Astrocyte (in vitro differentiated cells and primary cell): ENCODE results near the gene TENM4. TPM values are rescaled to one million over a fixed set of nuclear protein-coding genes. Genes with fewer than 3 reads are reported as not detected.

Source experiments
- DNase-seq: peaks from one replicate; pipeline ENCODE4 v3.0.0-alpha.2; 2010; ENCODE audit warnings: low read depth
- FAIRE-seq: peaks from 2 replicates; lab custom pipeline; 2011; peaks lifted over from hg19 to GRCh38; lab: Jason Lieb, UNC
- H2AFZ ChIP-seq: 2 replicates; pipeline ENCODE4 v1.6.0; 2012; ENCODE audit warnings: low read depth, low read length, inconsistent platforms
- H3K27ac ChIP-seq: 2 replicates; pipeline ENCODE4 v1.5.1; 2011; ENCODE audit warnings: low read depth, low read length, inconsistent platforms
- H3K27me3 ChIP-seq: 2 replicates; pipeline ENCODE4 v1.6.0; 2011; ENCODE audit warnings: low read length, inconsistent platforms; ENCODE audit not compliant: insufficient read depth
- H3K36me3 ChIP-seq: 2 replicates; pipeline ENCODE4 v1.5.1; 2011; ENCODE audit warnings: low read length, inconsistent platforms; ENCODE audit not compliant: insufficient read depth
- H3K4me1 ChIP-seq: 2 replicates; pipeline ENCODE4 v1.5.1; 2011; ENCODE audit warnings: low read length, inconsistent platforms; ENCODE audit not compliant: insufficient read depth
- H3K4me2 ChIP-seq: 2 replicates; pipeline ENCODE4 v1.6.0; 2012; ENCODE audit warnings: low read length, inconsistent platforms
- H3K4me3 ChIP-seq: 2 replicates; pipeline ENCODE4 v1.5.1; 2011; ENCODE audit warnings: low read depth, mild to moderate bottlenecking, low read length, inconsistent platforms; ENCODE audit not compliant: insufficient read depth
- H3K79me2 ChIP-seq: 2 replicates; pipeline ENCODE4 v1.6.0; 2012; ENCODE audit warnings: mild to moderate bottlenecking, low read length, inconsistent platforms; ENCODE audit not compliant: insufficient read depth
- H3K9ac ChIP-seq: 2 replicates; pipeline ENCODE4 v1.6.0; 2012; ENCODE audit warnings: mild to moderate bottlenecking, low read length, inconsistent platforms
- H3K9me3 ChIP-seq: 2 replicates; pipeline ENCODE4 v1.5.1; 2012; ENCODE audit warnings: low read depth, mild to moderate bottlenecking, low read length, inconsistent platforms; ENCODE audit not compliant: insufficient read depth
- H4K20me1 ChIP-seq: 2 replicates; pipeline ENCODE4 v1.6.0; 2012; ENCODE audit warnings: low read length, inconsistent platforms; ENCODE audit not compliant: insufficient read depth
- H3K27ac Mint-ChIP-seq: one replicate; pipeline ENCODE4 v1.8.0; 2021; ENCODE audit warnings: mild to moderate bottlenecking, mixed read lengths; ENCODE audit not compliant: unreplicated experiment
- H3K27me3 Mint-ChIP-seq: one replicate; pipeline ENCODE4 v1.8.0; 2021; ENCODE audit warnings: low read depth, mixed read lengths; ENCODE audit not compliant: unreplicated experiment
- H3K36me3 Mint-ChIP-seq: one replicate; pipeline ENCODE4 v1.8.0; 2021; ENCODE audit warnings: low read depth, mixed read lengths; ENCODE audit not compliant: unreplicated experiment
- H3K4me1 Mint-ChIP-seq: one replicate; pipeline ENCODE4 v1.8.0; 2021; ENCODE audit warnings: low read depth, mixed read lengths; ENCODE audit not compliant: unreplicated experiment
- H3K4me3 Mint-ChIP-seq: one replicate; pipeline ENCODE4 v1.8.0; 2021; ENCODE audit warnings: mild to moderate bottlenecking, moderate library complexity, mixed read lengths; ENCODE audit not compliant: unreplicated experiment
- H3K9me3 Mint-ChIP-seq: one replicate; pipeline ENCODE4 v1.8.0; 2021; ENCODE audit warnings: mild to moderate bottlenecking, mixed read lengths; ENCODE audit not compliant: unreplicated experiment
- EZH2 ChIP-seq: IDR thresholded peaks from 2 replicates; pipeline ENCODE4 v1.6.1; 2012; ENCODE audit warnings: mild to moderate bottlenecking, low read length, inconsistent platforms; ENCODE audit not compliant: insufficient read depth
- total RNA-seq: library from RNA; stranded (reverse); gene quantifications from 2 replicates; pipeline ENCODE4 v1.2.1, GENCODE V29; 2021
- TF ChIP-seq, protein P1 (sequence below): IDR thresholded peaks from 2 replicates; pipeline ENCODE4 v1.5.1; 2011; ENCODE audit warnings: low read depth, mild to moderate bottlenecking, inconsistent platforms, low read length, moderate library complexity; ENCODE audit not compliant: insufficient read depth

Gene TENM4
- total RNA-seq, 1 donor from 2014 or later: 7.5 TPM

GRCh38 chr11:78898266-78898775 is 542.5 kb downstream of the TENM4 start:
- no peak overlapping the region for H2AFZ ChIP-seq
- TF ChIP-seq EZH2: no peak
- TF ChIP-seq, protein P1, sequence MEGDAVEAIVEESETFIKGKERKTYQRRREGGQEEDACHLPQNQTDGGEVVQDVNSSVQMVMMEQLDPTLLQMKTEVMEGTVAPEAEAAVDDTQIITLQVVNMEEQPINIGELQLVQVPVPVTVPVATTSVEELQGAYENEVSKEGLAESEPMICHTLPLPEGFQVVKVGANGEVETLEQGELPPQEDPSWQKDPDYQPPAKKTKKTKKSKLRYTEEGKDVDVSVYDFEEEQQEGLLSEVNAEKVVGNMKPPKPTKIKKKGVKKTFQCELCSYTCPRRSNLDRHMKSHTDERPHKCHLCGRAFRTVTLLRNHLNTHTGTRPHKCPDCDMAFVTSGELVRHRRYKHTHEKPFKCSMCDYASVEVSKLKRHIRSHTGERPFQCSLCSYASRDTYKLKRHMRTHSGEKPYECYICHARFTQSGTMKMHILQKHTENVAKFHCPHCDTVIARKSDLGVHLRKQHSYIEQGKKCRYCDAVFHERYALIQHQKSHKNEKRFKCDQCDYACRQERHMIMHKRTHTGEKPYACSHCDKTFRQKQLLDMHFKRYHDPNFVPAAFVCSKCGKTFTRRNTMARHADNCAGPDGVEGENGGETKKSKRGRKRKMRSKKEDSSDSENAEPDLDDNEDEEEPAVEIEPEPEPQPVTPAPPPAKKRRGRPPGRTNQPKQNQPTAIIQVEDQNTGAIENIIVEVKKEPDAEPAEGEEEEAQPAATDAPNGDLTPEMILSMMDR: no peak
- Mint-ChIP-seq H3K4me1 (no peaks in the 10 kb centered on the region), H3K27ac (no peak overlapping the region), H3K36me3 (no peaks in the 10 kb centered on the region), H3K4me3 (no peak overlapping the region), H3K27me3 (peaks cover 18% of the 10 kb centered on the region), H3K9me3 (no peaks in the 10 kb centered on the region)
- no peak overlapping the region for H3K27ac ChIP-seq
- FAIRE-seq (no peak), DNase-seq (no peak)
- H3K9ac ChIP-seq: no peak overlapping the region
- H3K4me2 ChIP-seq: no peak overlapping the region
- H3K36me3 ChIP-seq: peaks cover 3% of the 10 kb centered on the region
- no peaks in the 10 kb centered on the region for H3K27me3 ChIP-seq
- no peaks in the 10 kb centered on the region for H3K9me3 ChIP-seq
- H3K79me2 ChIP-seq: no peaks in the 10 kb centered on the region
- H3K4me1 ChIP-seq: no peaks in the 10 kb centered on the region
- no peak overlapping the region for H3K4me3 ChIP-seq
- peaks cover 3% of the 10 kb centered on the region for H4K20me1 ChIP-seq

GRCh38 chr11:78893996-78894395 is 546.8 kb downstream of the TENM4 start:
- no peaks in the 10 kb centered on the region for H3K79me2 ChIP-seq
- no peaks in the 10 kb centered on the region for H3K27me3 ChIP-seq
- no peaks in the 10 kb centered on the region for H3K36me3 ChIP-seq
- H3K36me3 Mint-ChIP-seq: no peaks in the 10 kb centered on the region
- H3K9me3 Mint-ChIP-seq: peaks cover 6% of the 10 kb centered on the region
- H4K20me1 ChIP-seq: peaks cover 3% of the 10 kb centered on the region
- no peak overlapping the region for H3K9ac ChIP-seq
- H3K4me3 Mint-ChIP-seq: no peak overlapping the region
- no peaks in the 10 kb centered on the region for H3K4me1 Mint-ChIP-seq
- no peak overlapping the region for H3K4me3 ChIP-seq
- H3K4me2 ChIP-seq: no peak overlapping the region
- H3K9me3 ChIP-seq: no peaks in the 10 kb centered on the region
- FAIRE-seq (no peak), DNase-seq (no peak)
- TF ChIP-seq, protein P1: no peak
- no peak for TF ChIP-seq EZH2
- no peaks in the 10 kb centered on the region for H3K4me1 ChIP-seq
- H2AFZ ChIP-seq: no peak overlapping the region
- H3K27ac Mint-ChIP-seq: no peak overlapping the region
- no peak overlapping the region for H3K27ac ChIP-seq
- H3K27me3 Mint-ChIP-seq: peaks cover 14% of the 10 kb centered on the region

GRCh38 chr11:78889698-78890097 is 551.1 kb downstream of the TENM4 start:
- Mint-ChIP-seq H3K27me3 (peaks cover 14% of the 10 kb centered on the region), H3K4me3 (no peak overlapping the region), H3K9me3 (peaks cover 6% of the 10 kb centered on the region), H3K4me1 (no peaks in the 10 kb centered on the region), H3K27ac (no peak overlapping the region), H3K36me3 (no peaks in the 10 kb centered on the region)
- H3K4me2 ChIP-seq: no peak overlapping the region
- no peak overlapping the region for H3K27ac ChIP-seq
- no peaks in the 10 kb centered on the region for H3K36me3 ChIP-seq
- no peak overlapping the region for H3K9ac ChIP-seq
- H3K27me3 ChIP-seq: no peaks in the 10 kb centered on the region
- H4K20me1 ChIP-seq: no peaks in the 10 kb centered on the region
- H2AFZ ChIP-seq: no peak overlapping the region
- no peaks in the 10 kb centered on the region for H3K79me2 ChIP-seq
- no peaks in the 10 kb centered on the region for H3K4me1 ChIP-seq
- no peak overlapping the region for H3K4me3 ChIP-seq
- TF ChIP-seq, protein P1: no peak
- no peak for TF ChIP-seq EZH2
- DNase-seq (no peak), FAIRE-seq (no peak)
- no peaks in the 10 kb centered on the region for H3K9me3 ChIP-seq
